Measurements from ENCODE around the gene DBN1.

DNA sequence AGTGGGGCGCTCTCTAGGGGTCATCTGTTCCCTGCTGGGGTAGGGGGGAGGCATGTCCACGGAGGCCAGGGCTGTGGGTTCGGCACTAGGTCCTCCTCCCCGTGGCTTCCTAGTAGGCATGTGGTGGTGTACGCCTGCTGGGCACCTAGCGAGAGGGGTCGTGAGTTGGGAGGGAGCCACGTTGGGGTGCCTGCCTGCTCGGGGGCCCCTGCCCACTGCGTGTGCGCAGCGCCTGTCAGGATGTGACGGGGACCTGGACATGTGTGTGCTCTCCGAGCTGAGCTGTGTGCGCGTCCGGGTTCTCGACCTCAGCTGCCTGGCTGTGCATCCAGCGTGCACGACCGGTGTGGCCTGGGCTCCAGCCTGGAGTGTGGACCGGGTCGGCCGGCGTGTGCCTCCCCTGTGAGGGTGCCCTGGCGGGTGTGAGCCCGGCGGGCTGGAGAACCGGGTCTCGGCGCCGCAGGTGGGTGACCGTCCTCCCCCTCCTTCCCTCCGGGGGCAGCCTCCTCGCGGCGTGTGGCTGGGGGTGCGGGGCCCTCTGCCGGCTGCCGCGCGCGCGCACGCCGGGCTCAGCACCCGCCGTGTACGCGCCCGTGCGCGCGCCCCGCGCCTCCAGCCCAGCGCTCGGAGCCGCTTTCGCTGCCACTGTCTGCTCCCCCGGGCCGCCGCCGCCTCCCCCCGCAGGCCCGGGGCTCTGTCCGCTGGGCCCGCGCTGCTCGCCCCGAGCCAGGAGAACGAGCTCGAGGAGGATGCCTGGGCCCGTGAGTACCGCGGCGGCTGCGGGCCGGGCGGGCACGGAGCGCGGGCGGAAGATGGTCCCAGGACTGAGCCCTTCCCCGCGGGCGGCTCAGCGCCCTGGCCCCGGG, 27.0 kb downstream of the DBN1 start, which contains the start of gene PRR7:
- TF ChIP-seq, protein P1, sequence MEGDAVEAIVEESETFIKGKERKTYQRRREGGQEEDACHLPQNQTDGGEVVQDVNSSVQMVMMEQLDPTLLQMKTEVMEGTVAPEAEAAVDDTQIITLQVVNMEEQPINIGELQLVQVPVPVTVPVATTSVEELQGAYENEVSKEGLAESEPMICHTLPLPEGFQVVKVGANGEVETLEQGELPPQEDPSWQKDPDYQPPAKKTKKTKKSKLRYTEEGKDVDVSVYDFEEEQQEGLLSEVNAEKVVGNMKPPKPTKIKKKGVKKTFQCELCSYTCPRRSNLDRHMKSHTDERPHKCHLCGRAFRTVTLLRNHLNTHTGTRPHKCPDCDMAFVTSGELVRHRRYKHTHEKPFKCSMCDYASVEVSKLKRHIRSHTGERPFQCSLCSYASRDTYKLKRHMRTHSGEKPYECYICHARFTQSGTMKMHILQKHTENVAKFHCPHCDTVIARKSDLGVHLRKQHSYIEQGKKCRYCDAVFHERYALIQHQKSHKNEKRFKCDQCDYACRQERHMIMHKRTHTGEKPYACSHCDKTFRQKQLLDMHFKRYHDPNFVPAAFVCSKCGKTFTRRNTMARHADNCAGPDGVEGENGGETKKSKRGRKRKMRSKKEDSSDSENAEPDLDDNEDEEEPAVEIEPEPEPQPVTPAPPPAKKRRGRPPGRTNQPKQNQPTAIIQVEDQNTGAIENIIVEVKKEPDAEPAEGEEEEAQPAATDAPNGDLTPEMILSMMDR (IDR thresholded peaks at IDR 0.05) = no peak
- peak; percentile 40 for TF ChIP-seq POLR2A (IDR thresholded peaks at IDR 0.05)

Measured in transverse colon (tissue), 3 donors.